Colon (tissue), 2 donors: ENCODE measurements around the gene APOBEC2.

ENCODE experiments used
- FAIRE-seq: peaks from 2 replicates; lab custom pipeline; 2012; peaks lifted over from hg19 to GRCh38; lab: Jason Lieb, UNC
- donor health status: control.
- donor health status: control.

APOBEC2 gene

GRCh38 chr6:41038205-41038604 is 14.8 kb upstream of the APOBEC2 start:
- no peak for FAIRE-seq

GRCh38 chr6:41039060-41039998 is 13.7 kb upstream of the APOBEC2 start, which contains the start of gene UNC5CL:
Gene UNC5CL (minus strand): TSS chr6:41039221. CDS start chr6:41035074, 4,147 bp downstream.
- FAIRE-seq, result no peak

GRCh38 chr6:41040101-41040939 is 12.7 kb upstream of the APOBEC2 start:
- FAIRE-seq, result no peak

GRCh38 chr6:41040940-41041536 is 12.0 kb upstream of the APOBEC2 start:
- FAIRE-seq, result no peak

- FAIRE-seq, result no peak
Observed at GRCh38 chr6:41042226-41043055, 10.6 kb upstream of the APOBEC2 start, which contains the start of gene TSPO2. Gene TSPO2 (plus strand): TSS chr6:41042467. CDS start chr6:41042986, 519 bp downstream.

GRCh38 chr6:41043151-41043550 is 9.9 kb upstream of the APOBEC2 start:
- FAIRE-seq, result no peak

GRCh38 chr6:41045664-41046063 is 7.3 kb upstream of the APOBEC2 start:
- no peak for FAIRE-seq

- no peak for FAIRE-seq
Observed at GRCh38 chr6:41046084-41046483, 6.9 kb upstream of the APOBEC2 start.

- no peak for FAIRE-seq
Observed at GRCh38 chr6:41047306-41047705, 5.7 kb upstream of the APOBEC2 start.

GRCh38 chr6:41047745-41048732 is 5.0 kb upstream of the APOBEC2 start:
- no peak for FAIRE-seq

GRCh38 chr6:41049521-41049920 is 3.5 kb upstream of the APOBEC2 start:
- no peak for FAIRE-seq

GRCh38 chr6:41049955-41050354 is 3.0 kb upstream of the APOBEC2 start:
- FAIRE-seq, result no peak

- no peak for FAIRE-seq
Observed at GRCh38 chr6:41050536-41050935, 2.5 kb upstream of the APOBEC2 start.

- no peak for FAIRE-seq
Observed at GRCh38 chr6:41051873-41052272, 1.1 kb upstream of the APOBEC2 start.

- FAIRE-seq, result no peak
Observed at GRCh38 chr6:41054511-41054910, 1.5 kb downstream of the APOBEC2 start.

GRCh38 chr6:41055149-41055548 is 2.1 kb downstream of the APOBEC2 start:
- no peak for FAIRE-seq

- no peak for FAIRE-seq
Observed at GRCh38 chr6:41056768-41057490, 3.9 kb downstream of the APOBEC2 start.

GRCh38 chr6:41058783-41059181 is 5.8 kb downstream of the APOBEC2 start:
- no peak for FAIRE-seq

- no peak for FAIRE-seq
Observed at GRCh38 chr6:41059556-41059955, 6.6 kb downstream of the APOBEC2 start.
